MM.1S (cell line): Measurements from ENCODE around the gene NDST4.

Experiments
- DNase-seq: peaks from one replicate; pipeline ENCODE4 v3.0.0-alpha.2; 2015
- H2AFZ ChIP-seq: fragments of 300-600 bp; sonication (generic); 2 replicates; pipeline ENCODE4 v1.6.0; 2016; ENCODE audit warnings: antibody characterized with exemption, low read length
- H3F3A ChIP-seq: fragments of 300-600 bp; sonication (generic); 2 replicates; pipeline ENCODE4 v1.6.1; 2016; ENCODE audit warnings: mild to moderate bottlenecking, antibody characterized with exemption, low read length, moderate library complexity, mixed read lengths; ENCODE audit not compliant: insufficient read depth
- H3K27ac ChIP-seq: fragments of 300-600 bp; sonication (generic); 2 replicates; pipeline ENCODE4 v1.5.1; 2016; ENCODE audit warnings: mild to moderate bottlenecking, low read length
- H3K27me3 ChIP-seq: fragments of 300-600 bp; sonication (generic); replicated peaks from 2 replicates; pipeline ENCODE4 v1.6.0; 2016; ENCODE audit warnings: low read length; ENCODE audit not compliant: insufficient read depth
- H3K36me3 ChIP-seq: fragments of 300-600 bp; sonication (generic); replicated peaks from 2 replicates; pipeline ENCODE4 v1.6.1; 2016; ENCODE audit warnings: mild to moderate bottlenecking, low read length, mixed read lengths; ENCODE audit not compliant: insufficient read depth
- H3K4me1 ChIP-seq: fragments of 300-600 bp; sonication (generic); 2 replicates; pipeline ENCODE4 v1.6.1; 2016; ENCODE audit warnings: low read length, mixed read lengths
- H3K4me2 ChIP-seq: fragments of 300-600 bp; sonication (generic); 2 replicates; pipeline ENCODE4 v1.6.0; 2016; ENCODE audit warnings: low read depth, low read length
- H3K4me3 ChIP-seq: fragments of 300-600 bp; sonication (generic); 2 replicates; pipeline ENCODE4 v1.5.1; 2016; ENCODE audit warnings: low read length, mixed read lengths
- H3K79me2 ChIP-seq: fragments of 300-600 bp; sonication (generic); 2 replicates; pipeline ENCODE4 v1.6.1; 2016; ENCODE audit warnings: mixed run types, low read length, mixed read lengths
- H3K9ac ChIP-seq: fragments of 300-600 bp; sonication (generic); 2 replicates; pipeline ENCODE4 v1.6.1; 2016; ENCODE audit warnings: low read length, mixed read lengths
- H3K9me2 ChIP-seq: fragments of 300-600 bp; sonication (generic); replicated peaks from 2 replicates; pipeline ENCODE4 v1.6.1; 2016; ENCODE audit warnings: mild to moderate bottlenecking, low read length, mixed read lengths; ENCODE audit not compliant: insufficient read depth
- H3K9me3 ChIP-seq: fragments of 300-600 bp; sonication (generic); replicated peaks from 2 replicates; pipeline ENCODE4 v1.6.1; 2016; ENCODE audit warnings: mild to moderate bottlenecking, low read length, mixed read lengths; ENCODE audit not compliant: insufficient read depth
- H4K20me1 ChIP-seq: fragments of 300-600 bp; sonication (generic); 2 replicates; pipeline ENCODE4 v1.6.1; 2016; ENCODE audit warnings: mild to moderate bottlenecking, low read length, moderate library complexity, mixed read lengths; ENCODE audit not compliant: insufficient read depth
- EZH2 ChIP-seq: fragments of 300-600 bp; sonication (generic); optimal IDR thresholded peaks from 2 replicates; pipeline ENCODE3; 2017; ENCODE audit warnings: low read depth, mild to moderate bottlenecking, antibody characterized with exemption, low read length, mixed read lengths
- EZH2phosphoT487 ChIP-seq: fragments of 300-600 bp; sonication (generic); IDR thresholded peaks from 2 replicates; pipeline ENCODE4 v1.6.1; 2018; ENCODE audit warnings: antibody characterized with exemption, low read length
- TF ChIP-seq, protein P1 (sequence below): fragments of 300-600 bp; sonication (generic); IDR thresholded peaks from 2 replicates; pipeline ENCODE4 v1.5.1; 2016; ENCODE audit warnings: antibody characterized with exemption, low read length, mixed read lengths

NDST4 gene

DNA sequence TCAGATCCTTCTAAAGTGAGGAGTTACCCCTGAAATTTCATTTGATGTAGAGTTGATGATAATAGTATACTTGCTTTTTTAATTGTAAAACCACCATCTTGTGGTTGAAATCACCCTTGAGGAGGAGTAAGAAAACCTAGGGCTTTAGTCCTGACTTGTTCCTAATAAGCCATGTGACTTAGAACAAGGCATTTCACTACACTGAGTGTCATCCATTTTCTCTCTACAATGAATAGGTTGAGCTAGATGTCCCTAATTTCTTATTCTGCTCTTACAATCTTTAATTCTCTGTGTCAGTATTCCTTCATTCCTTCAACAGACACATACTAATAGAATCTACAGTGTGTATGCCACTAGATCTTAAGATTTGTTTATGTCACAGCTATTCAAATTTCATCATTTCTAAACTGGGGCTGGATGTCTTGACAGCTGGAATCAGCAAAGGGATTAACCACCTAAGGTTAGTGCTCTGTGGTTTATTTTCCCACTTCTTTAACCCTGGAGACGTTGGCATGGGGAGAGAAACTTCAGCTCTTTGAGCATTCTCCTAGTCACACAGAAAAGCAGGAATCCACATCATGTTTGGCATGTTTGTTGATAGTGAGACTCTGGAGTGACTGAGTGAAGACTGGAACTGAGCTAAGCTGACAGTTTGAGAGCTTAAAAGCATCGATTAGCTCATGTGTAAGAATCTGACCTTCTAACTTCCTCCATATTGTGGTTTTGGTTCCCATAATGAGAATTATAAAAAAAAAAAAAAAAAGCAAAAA, 246.3 kb downstream of the NDST4 start:
- no peaks in the 10 kb centered on the region for H4K20me1 ChIP-seq
- no peaks in the 10 kb centered on the region for H3F3A ChIP-seq
- H3K4me1 ChIP-seq: 0 out of 2 replicates have a peak, but pooled peaks cover 3% of the 10 kb centered on the region
- no peak overlapping the region for H3K27ac ChIP-seq
- DNase-seq: no peak
- no peak overlapping the region for H3K4me2 ChIP-seq
- TF ChIP-seq EZH2phosphoT487 (no peak), EZH2 (no peak)
- TF ChIP-seq, protein P1, sequence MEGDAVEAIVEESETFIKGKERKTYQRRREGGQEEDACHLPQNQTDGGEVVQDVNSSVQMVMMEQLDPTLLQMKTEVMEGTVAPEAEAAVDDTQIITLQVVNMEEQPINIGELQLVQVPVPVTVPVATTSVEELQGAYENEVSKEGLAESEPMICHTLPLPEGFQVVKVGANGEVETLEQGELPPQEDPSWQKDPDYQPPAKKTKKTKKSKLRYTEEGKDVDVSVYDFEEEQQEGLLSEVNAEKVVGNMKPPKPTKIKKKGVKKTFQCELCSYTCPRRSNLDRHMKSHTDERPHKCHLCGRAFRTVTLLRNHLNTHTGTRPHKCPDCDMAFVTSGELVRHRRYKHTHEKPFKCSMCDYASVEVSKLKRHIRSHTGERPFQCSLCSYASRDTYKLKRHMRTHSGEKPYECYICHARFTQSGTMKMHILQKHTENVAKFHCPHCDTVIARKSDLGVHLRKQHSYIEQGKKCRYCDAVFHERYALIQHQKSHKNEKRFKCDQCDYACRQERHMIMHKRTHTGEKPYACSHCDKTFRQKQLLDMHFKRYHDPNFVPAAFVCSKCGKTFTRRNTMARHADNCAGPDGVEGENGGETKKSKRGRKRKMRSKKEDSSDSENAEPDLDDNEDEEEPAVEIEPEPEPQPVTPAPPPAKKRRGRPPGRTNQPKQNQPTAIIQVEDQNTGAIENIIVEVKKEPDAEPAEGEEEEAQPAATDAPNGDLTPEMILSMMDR: no peak
- no peak overlapping the region for H3K9ac ChIP-seq
- no peaks in the 10 kb centered on the region for H3K79me2 ChIP-seq
- H3K27me3 ChIP-seq: no peaks in the 10 kb centered on the region
- H3K36me3 ChIP-seq: no peaks in the 10 kb centered on the region
- no peaks in the 10 kb centered on the region for H3K9me3 ChIP-seq
- no peak overlapping the region for H3K4me3 ChIP-seq
- no peaks in the 10 kb centered on the region for H3K9me2 ChIP-seq
- H2AFZ ChIP-seq: no peak overlapping the region

DNA sequence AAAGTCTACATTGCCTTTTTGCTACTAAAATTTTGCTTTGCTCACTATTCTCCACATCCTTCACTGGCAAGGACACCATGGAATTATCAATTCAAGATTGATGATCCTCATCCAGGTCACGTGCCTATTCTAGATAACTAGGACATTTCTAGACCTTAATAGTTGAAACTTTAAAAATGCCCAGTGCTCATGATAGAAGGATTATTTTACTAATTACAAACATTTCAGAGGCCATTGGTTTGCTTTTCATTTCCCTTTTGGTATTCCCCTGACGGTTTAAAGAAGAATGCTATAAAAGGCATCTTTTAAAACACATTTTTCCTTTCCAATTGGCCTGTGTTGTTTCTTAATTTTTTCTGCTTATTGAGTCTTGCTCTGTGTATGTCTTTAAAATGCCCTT, 249.4 kb downstream of the NDST4 start:
- Histone ChIP-seq H3K4me2 (no peak overlapping the region), H3K36me3 (no peaks in the 10 kb centered on the region), H3K4me3 (no peak overlapping the region), H3F3A (no peaks in the 10 kb centered on the region), H3K27me3 (no peaks in the 10 kb centered on the region), H3K27ac (no peak overlapping the region), H3K79me2 (no peaks in the 10 kb centered on the region), H3K9ac (no peak overlapping the region), H3K4me1 (0 out of 2 replicates have a peak, but pooled peaks cover 3% of the 10 kb centered on the region), H2AFZ (no peak overlapping the region), H3K9me2 (no peaks in the 10 kb centered on the region), H4K20me1 (no peaks in the 10 kb centered on the region), H3K9me3 (no peaks in the 10 kb centered on the region)
- DNase-seq: no peak
- TF ChIP-seq, protein P1: no peak
- no peak for TF ChIP-seq EZH2
- TF ChIP-seq EZH2phosphoT487: no peak

DNA sequence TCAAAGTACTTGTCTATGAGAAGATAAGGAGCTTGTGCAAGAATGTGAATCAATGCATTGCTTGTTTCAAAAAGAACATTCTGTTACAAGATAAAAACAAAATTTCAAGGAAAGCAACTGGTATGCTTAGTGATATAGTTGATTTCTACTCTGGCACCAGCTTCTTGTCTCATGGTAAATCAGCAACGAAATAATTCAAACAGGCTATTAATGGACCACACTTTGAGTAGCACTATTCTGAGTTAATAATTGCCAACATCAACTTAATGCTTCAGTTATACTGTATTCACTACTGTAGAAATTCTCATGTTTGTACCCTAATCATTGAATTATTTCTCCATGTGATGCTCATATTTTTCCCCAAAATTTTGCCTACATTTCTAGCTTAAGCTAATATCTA, 252.6 kb downstream of the NDST4 start:
- Histone ChIP-seq H3K79me2 (no peaks in the 10 kb centered on the region), H3K4me1 (0 out of 2 replicates have a peak, but pooled peaks cover 3% of the 10 kb centered on the region), H3K4me3 (no peak overlapping the region), H3K9me3 (no peaks in the 10 kb centered on the region), H3K27me3 (no peaks in the 10 kb centered on the region), H3K27ac (no peak overlapping the region), H3K9me2 (no peaks in the 10 kb centered on the region), H4K20me1 (no peaks in the 10 kb centered on the region), H3K4me2 (no peak overlapping the region), H3F3A (no peaks in the 10 kb centered on the region), H3K9ac (no peak overlapping the region), H2AFZ (no peak overlapping the region), H3K36me3 (no peaks in the 10 kb centered on the region)
- no peak for TF ChIP-seq EZH2
- no peak for TF ChIP-seq EZH2phosphoT487
- TF ChIP-seq, protein P1: no peak
- DNase-seq: no peak
